OCI-LY7 (cell line): ENCODE measurements around the gene EPS8L1.

ENCODE experiments used
- EZH2phosphoT487 ChIP-seq: fragments of 200-600 bp; sonication (generic); IDR thresholded peaks from 2 replicates; pipeline ENCODE4 v1.6.1; 2018; ENCODE audit warnings: low read depth, borderline replicate concordance, mild to moderate bottlenecking, mixed run types, antibody characterized with exemption, low read length, moderate library complexity, mixed read lengths
- TF ChIP-seq, protein P1 (sequence below): fragments of 200-600 bp; sonication (generic); conservative IDR thresholded peaks from 2 replicates; pipeline ENCODE4 v1.5.1; 2014; ENCODE audit warnings: mild to moderate bottlenecking, antibody characterized with exemption, low read length, moderate library complexity, mixed read lengths

DNA sequence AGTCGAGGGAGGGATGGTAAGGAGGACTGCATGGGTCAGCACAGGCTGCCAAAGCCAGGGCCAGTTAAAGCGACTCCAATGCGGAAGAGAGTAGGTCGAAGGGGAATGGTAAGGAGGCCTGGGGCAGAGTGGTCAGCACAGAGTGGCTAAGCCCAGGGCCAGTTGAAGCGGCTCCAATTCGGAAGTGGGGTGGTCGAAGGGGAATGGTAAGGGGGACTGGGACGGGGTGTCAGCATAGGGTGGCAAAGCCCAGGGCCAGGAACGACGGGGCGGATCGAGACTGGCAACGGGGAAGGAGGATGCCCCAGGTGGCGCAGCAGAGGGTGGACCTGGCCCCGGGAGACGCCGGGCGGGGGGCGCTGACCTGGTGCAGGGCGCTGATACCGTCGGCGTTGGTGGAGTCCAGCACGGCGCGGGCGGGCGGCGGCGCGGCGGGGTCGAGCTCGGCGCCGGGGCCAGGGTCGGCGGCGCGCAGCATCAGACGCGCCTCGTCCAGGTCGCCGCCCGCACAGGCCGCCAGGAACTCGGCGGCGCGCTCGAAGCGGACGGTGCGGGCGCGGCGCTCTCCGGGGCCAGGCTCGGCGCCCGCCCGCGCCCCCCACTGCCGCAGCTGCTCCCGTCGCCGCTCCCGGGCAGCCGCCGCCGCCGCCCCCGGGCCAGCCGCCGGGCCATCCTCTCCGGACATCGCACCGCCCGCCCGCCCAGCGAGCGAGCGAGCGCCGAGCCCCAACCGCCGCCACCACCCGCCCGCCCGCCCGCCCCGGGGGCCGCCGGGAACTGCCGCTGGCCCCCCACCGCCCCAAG is 41.4 kb downstream of the EPS8L1 start, which contains the start of gene PPP1R12C:
- TF ChIP-seq, protein P1, sequence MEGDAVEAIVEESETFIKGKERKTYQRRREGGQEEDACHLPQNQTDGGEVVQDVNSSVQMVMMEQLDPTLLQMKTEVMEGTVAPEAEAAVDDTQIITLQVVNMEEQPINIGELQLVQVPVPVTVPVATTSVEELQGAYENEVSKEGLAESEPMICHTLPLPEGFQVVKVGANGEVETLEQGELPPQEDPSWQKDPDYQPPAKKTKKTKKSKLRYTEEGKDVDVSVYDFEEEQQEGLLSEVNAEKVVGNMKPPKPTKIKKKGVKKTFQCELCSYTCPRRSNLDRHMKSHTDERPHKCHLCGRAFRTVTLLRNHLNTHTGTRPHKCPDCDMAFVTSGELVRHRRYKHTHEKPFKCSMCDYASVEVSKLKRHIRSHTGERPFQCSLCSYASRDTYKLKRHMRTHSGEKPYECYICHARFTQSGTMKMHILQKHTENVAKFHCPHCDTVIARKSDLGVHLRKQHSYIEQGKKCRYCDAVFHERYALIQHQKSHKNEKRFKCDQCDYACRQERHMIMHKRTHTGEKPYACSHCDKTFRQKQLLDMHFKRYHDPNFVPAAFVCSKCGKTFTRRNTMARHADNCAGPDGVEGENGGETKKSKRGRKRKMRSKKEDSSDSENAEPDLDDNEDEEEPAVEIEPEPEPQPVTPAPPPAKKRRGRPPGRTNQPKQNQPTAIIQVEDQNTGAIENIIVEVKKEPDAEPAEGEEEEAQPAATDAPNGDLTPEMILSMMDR, result no peak
- TF ChIP-seq EZH2phosphoT487, result no peak
